GM18868 (cell line): Measurements from ENCODE around the gene CCP110.

ENCODE experiments used
- ATAC-seq: cut with Tn5 transposase; IDR thresholded peaks from one replicate; pipeline ENCODE4 v1.9.1; 2021; ENCODE audit warnings: mild to moderate bottlenecking, moderate library complexity; ENCODE audit not compliant: unreplicated experiment

The CCP110 gene

GRCh38 chr16:19549673-19550072 is 25.9 kb downstream of the CCP110 start:
- ATAC-seq, result no peak

- ATAC-seq, result peak; percentile 96
These were observed 31.6 kb downstream of the CCP110 start, which contains the start of gene VPS35L for GRCh38 chr16:19555186-19555937. TSS of gene VPS35L (plus strand) at chr16:19555703. CDS start at chr16:19555730, 27 bp downstream.

GRCh38 chr16:19555938-19556771 is 32.4 kb downstream of the CCP110 start:
- ATAC-seq, result no peak

GRCh38 chr16:19559242-19559910 is 35.6 kb downstream of the CCP110 start:
- no peak for ATAC-seq

- ATAC-seq, result no peak
These were observed 36.3 kb downstream of the CCP110 start for GRCh38 chr16:19560078-19560477.

GRCh38 chr16:19563377-19563776 is 39.6 kb downstream of the CCP110 start:
- no peak for ATAC-seq

GRCh38 chr16:19566362-19566761 is 42.6 kb downstream of the CCP110 start:
- no peak for ATAC-seq

- no peak for ATAC-seq
These were observed 43.8 kb downstream of the CCP110 start for GRCh38 chr16:19567560-19567959.

- no peak for ATAC-seq
These were observed 50.3 kb downstream of the CCP110 start for GRCh38 chr16:19573997-19574396.

- no peak for ATAC-seq
These were observed 50.9 kb downstream of the CCP110 start for GRCh38 chr16:19574615-19575014.

GRCh38 chr16:19578378-19578971 is 54.7 kb downstream of the CCP110 start:
- ATAC-seq, result no peak

GRCh38 chr16:19582050-19582831 is 58.5 kb downstream of the CCP110 start:
- no peak for ATAC-seq

- no peak for ATAC-seq
These were observed 60.0 kb downstream of the CCP110 start for GRCh38 chr16:19583665-19584300.

- no peak for ATAC-seq
These were observed 64.9 kb downstream of the CCP110 start for GRCh38 chr16:19588661-19589060.

- ATAC-seq, result no peak
These were observed 65.4 kb downstream of the CCP110 start for GRCh38 chr16:19589106-19589505.

GRCh38 chr16:19589771-19590302 is 66.1 kb downstream of the CCP110 start:
- no peak for ATAC-seq

GRCh38 chr16:19595043-19595767 is 71.5 kb downstream of the CCP110 start:
- ATAC-seq, result no peak

GRCh38 chr16:19598805-19599510 is 75.2 kb downstream of the CCP110 start:
- ATAC-seq, result no peak
